Epithelial cell of proximal tubule (primary cell): ENCODE results near the gene SLC36A3. TPM values are rescaled to one million over a fixed set of nuclear protein-coding genes. Genes with fewer than 3 reads are reported as not detected.

Experiments used
- DNase-seq: peaks from one replicate; pipeline ENCODE4 v3.0.0-alpha.2; 2011; ENCODE audit warnings: low read depth
- H3K4me3 ChIP-seq: 2 replicates; pipeline ENCODE4 v1.5.1; 2011; ENCODE audit warnings: low read depth, mild to moderate bottlenecking, low read length
- total RNA-seq: library from RNA; depleted of rRNA; stranded (reverse); fragments of >200 nt; gene quantifications from 2 replicates; pipeline ENCODE4 v1.2.3, GENCODE V29; 2015
- TF ChIP-seq, protein P1 (sequence below): conservative IDR thresholded peaks from 2 replicates; pipeline ENCODE4 v1.5.1; 2012; ENCODE audit warnings: low read depth, mild to moderate bottlenecking, low read length

SLC36A3 gene
- total RNA-seq, 1 donor from 2014 or later: not detected

DNA sequence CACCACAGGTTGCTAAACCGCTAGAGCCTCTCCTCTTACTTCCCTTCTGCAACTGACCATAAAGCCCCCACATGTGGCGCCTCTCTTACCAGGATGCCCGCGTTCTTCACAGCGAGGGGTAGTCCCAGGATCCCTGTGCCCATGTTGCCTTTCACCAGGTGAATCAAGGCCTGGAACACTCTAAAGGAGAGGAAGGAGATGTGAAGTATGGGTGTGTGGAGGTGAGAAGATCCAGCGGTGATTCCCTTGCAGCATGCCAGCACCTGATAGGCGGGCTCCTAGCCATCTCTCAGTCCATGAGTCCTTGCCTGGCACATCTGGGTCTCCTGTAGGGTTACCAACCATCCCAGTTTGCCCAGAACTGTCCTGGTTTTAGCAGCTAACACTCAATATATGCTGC is 40.5 kb upstream of the SLC36A3 start:
- TF ChIP-seq, protein P1, sequence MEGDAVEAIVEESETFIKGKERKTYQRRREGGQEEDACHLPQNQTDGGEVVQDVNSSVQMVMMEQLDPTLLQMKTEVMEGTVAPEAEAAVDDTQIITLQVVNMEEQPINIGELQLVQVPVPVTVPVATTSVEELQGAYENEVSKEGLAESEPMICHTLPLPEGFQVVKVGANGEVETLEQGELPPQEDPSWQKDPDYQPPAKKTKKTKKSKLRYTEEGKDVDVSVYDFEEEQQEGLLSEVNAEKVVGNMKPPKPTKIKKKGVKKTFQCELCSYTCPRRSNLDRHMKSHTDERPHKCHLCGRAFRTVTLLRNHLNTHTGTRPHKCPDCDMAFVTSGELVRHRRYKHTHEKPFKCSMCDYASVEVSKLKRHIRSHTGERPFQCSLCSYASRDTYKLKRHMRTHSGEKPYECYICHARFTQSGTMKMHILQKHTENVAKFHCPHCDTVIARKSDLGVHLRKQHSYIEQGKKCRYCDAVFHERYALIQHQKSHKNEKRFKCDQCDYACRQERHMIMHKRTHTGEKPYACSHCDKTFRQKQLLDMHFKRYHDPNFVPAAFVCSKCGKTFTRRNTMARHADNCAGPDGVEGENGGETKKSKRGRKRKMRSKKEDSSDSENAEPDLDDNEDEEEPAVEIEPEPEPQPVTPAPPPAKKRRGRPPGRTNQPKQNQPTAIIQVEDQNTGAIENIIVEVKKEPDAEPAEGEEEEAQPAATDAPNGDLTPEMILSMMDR: no peak
- no peak overlapping the region for H3K4me3 ChIP-seq
- no peak for DNase-seq

DNA sequence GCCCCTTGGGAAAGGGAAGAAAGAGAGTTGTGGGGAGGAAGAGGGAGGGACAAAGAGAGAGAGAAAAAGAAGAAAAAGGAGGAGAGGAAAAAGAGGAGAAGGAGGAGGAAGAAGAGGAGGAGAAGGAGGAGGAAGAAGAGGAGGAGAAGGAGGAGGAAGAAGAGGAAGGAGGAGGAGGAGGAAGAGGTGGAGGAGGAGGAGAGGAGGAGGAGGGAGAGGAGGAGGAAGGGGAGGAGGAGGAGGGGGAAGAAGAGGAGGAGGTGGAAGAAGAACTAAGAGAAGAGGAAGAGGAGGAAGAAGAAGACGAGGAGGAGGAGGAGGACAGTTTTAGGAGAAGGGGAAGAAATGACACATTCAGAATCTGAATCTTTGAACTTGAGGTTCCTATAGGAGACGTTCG is 36.4 kb upstream of the SLC36A3 start:
- DNase-seq: no peak
- H3K4me3 ChIP-seq: no peak overlapping the region
- TF ChIP-seq, protein P1: no peak

DNA sequence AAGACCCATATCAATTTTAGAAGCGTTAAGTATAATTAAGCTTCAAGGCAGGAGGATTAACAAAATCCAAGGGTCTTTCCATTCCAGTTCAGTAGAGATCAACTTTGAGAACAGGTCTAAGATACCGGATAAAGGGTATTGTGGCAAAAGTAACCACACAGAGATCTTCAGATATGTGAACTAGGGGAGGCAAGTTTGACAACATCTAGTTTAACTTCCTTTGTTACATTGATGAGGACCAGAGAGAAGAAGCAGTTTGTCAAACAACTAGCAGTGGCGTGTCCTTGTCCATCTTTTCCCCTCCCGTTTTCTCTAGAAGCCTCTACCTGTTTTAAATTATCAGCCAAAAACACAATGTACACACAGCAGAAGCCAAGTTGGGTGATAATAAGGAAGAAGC is 35.2 kb upstream of the SLC36A3 start:
- no peak for DNase-seq
- TF ChIP-seq, protein P1: no peak
- no peak overlapping the region for H3K4me3 ChIP-seq

DNA sequence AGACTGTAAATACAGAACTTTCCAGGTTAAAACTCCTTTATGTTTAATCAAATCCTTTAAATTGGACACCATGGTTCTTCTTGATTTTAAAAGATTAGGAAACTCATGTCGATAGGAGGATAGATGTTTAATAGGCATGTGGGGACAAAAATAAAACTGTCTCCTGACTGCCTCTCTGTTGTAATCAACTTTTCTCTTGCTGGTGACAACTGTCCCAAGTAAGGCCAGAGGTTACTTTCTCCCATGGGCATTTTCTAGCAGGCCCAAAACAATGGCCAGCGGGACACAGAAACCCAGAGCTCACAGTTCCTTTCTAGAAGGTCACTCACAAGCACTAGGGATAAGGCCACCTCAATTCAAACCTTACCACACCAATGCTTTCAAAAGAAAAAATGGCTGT is 29.3 kb upstream of the SLC36A3 start:
- H3K4me3 ChIP-seq: no peak overlapping the region
- TF ChIP-seq, protein P1: no peak
- DNase-seq: no peak

DNA sequence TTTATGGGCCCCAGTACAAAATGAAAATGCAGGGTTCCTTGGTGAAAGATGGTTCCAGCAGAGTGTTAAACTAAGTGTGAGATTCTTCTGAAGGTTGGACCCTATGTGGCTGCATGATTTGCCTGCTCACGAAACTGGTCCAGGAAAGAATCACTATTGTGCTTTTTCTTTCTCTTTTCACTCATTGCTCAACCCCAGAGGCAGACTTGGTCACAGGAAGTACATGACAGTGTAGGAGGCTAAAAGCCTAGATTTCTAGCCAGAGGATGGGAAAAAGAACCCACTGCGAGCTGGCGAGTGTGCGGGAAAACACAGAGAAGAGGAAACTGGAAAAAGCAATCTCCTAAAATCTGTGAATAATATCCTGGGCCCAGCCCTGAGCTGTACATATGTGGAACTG is 25.2 kb upstream of the SLC36A3 start:
- no peak overlapping the region for H3K4me3 ChIP-seq
- TF ChIP-seq, protein P1: no peak
- no peak for DNase-seq

DNA sequence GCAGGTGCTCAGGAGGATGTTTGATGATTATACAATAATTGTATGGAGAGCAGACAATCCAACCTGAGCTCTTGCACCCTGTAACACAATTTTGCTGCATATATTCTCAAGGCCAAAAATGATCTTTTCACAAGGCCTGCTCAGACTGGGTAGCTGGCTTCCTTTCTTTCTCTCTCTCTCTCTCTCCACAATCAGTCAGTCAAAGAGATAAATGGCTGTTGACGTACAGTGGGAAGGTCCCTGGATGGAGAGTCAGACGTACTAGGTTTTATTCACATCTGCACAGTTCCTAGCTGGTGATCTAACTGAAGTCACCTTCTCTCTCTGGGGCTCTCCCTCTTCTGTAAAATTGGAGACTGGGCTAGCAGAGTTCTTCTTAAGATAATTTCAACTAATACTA is 24.0 kb upstream of the SLC36A3 start:
- no peak overlapping the region for H3K4me3 ChIP-seq
- TF ChIP-seq, protein P1: no peak
- no peak for DNase-seq

DNA sequence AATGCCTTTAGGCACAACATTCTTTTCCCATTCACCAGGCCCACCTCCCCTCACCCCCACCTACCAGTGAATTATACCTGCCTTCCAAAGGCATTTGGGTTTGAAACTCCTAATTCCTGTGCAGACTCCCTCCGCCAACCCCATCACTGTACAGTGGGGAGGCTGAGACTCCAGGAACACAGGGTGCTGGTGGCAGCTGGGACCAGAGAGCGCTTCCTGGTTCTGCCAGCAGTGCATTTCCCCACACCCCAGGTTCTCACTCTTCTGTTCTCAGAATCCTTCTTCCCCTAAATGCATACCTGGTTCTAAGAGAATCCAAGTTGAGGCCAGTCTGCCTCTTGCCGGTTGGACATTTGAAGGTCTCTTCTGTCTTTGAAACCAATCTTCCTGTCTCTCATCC is 22.7 kb upstream of the SLC36A3 start:
- TF ChIP-seq, protein P1: no peak
- no peak overlapping the region for H3K4me3 ChIP-seq
- no peak for DNase-seq
